Thoracic aorta (tissue), 2 donors: ENCODE data around the gene THAP2. TPM values are rescaled to one million over a fixed set of nuclear protein-coding genes. Genes with fewer than 3 reads are reported as not detected.
"Not testable (repeated sequence)": the region's sequence is repeated elsewhere in the genome, so short reads cannot be mapped to it uniquely, and the experiment has no call there.

Source experiments
- ATAC-seq: fragments of 150-250 bp; one replicate; pipeline ENCODE4 v1.8.0; 2017; ENCODE audit warnings: low read depth; ENCODE audit not compliant: insufficient number of reproducible peaks, low FRiP score
- DNase-seq: peaks from one replicate; pipeline ENCODE4 v3.0.0-alpha.2; 2020; ENCODE audit warnings: low spot score
- H3K27ac ChIP-seq, 2 donors: fragments of 200-600 bp; sonication (generic); 1 replicate in 1 of 2; 2 replicates in 1 of 2; pipeline ENCODE4 v1.5.1; 2016; ENCODE audit warnings: mild to moderate bottlenecking in 2 of 2, moderate library complexity in 2 of 2
- H3K27me3 ChIP-seq: fragments of 200-600 bp; sonication (generic); replicated peaks from 2 replicates; pipeline ENCODE4 v1.6.0; 2016; ENCODE audit warnings: mild to moderate bottlenecking; ENCODE audit not compliant: insufficient read depth
- H3K36me3 ChIP-seq: fragments of 200-600 bp; sonication (generic); one replicate; pipeline ENCODE4 v1.5.1; 2016
- H3K4me1 ChIP-seq, 2 donors: fragments of 200-600 bp; sonication (generic); 1 replicate in 1 of 2; 2 replicates in 1 of 2; pipeline versions ENCODE4 v1.5.1 to v1.6.0; 2016; ENCODE audit warnings: low read depth in 2 of 2, mild to moderate bottlenecking in 1 of 2; ENCODE audit not compliant: control insufficient read depth in 1 of 2
- H3K4me3 ChIP-seq: fragments of 200-600 bp; sonication (generic); 2 replicates; pipeline ENCODE4 v1.5.1; 2016; ENCODE audit warnings: mild to moderate bottlenecking
- H3K9me3 ChIP-seq: fragments of 200-600 bp; sonication (generic); 2 replicates; pipeline ENCODE4 v1.5.1; 2016
- total RNA-seq, 2 donors: library from RNA; depleted of rRNA; stranded (reverse); fragments of >200 nt; gene quantifications; one replicate each; pipeline versions ENCODE4 v1.1.0 to v1.2.3, GENCODE V29; 2016
- TF ChIP-seq, protein P1 (sequence below): fragments of 200-600 bp; sonication (generic); IDR thresholded peaks from one replicate; pipeline ENCODE4 v1.5.1; 2019; ENCODE audit warnings: antibody characterized with exemption

THAP2 gene
- total RNA-seq, 2 donors from 2014 or later = 0.95 to 5.9 TPM

DNA sequence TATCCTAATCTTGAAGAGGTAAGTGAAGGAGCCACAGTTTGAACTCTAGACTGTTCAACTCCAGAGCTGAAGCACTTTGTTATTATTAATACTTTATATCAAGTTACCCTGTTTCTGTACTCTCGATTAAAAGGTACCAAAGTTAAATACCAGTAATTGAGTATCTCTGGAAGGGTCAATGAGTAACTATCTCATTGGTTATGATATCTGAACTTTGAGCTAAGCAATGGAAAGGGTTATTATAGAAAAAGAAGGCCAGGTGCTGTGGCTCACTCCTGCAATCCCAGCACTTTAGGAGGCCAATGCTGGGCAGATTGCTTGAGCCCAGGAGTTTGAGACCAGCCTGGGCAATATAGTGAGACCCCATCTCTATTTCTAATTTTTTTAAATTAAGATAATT lies 31.7 kb downstream of the THAP2 start:
- ATAC-seq = no peak
- Histone ChIP-seq H3K36me3 (peaks cover 25% of the 10 kb centered on the region), H3K27ac (no peak overlapping the region), H3K9me3 (no peaks in the 10 kb centered on the region), H3K27me3 (no peaks in the 10 kb centered on the region), H3K4me1 (no peaks in the 10 kb centered on the region), H3K4me3 (no peak overlapping the region)
- DNase-seq = no peak
- TF ChIP-seq, protein P1, sequence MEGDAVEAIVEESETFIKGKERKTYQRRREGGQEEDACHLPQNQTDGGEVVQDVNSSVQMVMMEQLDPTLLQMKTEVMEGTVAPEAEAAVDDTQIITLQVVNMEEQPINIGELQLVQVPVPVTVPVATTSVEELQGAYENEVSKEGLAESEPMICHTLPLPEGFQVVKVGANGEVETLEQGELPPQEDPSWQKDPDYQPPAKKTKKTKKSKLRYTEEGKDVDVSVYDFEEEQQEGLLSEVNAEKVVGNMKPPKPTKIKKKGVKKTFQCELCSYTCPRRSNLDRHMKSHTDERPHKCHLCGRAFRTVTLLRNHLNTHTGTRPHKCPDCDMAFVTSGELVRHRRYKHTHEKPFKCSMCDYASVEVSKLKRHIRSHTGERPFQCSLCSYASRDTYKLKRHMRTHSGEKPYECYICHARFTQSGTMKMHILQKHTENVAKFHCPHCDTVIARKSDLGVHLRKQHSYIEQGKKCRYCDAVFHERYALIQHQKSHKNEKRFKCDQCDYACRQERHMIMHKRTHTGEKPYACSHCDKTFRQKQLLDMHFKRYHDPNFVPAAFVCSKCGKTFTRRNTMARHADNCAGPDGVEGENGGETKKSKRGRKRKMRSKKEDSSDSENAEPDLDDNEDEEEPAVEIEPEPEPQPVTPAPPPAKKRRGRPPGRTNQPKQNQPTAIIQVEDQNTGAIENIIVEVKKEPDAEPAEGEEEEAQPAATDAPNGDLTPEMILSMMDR = no peak

DNA sequence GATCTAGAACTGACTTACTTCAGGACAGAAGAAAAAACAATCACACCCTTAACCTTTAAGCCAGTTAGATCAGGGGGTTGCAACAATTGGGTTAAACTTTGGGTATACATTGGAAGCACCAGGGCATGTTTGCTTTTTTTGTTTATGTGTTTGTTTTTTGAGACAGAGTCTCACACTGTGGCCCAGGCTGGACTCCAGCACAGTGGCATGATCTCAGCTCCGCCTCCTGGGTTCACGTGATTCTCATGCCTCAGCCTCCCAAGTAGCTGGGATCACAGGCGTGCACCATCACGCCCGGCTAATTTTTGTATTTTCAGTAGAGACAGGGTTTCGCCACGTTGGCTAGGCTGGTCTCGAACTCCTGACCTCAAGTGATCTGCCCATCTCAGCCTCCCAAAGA lies 38.1 kb downstream of the THAP2 start:
- not testable (repeated sequence) for H3K4me3 ChIP-seq, H3K27me3 ChIP-seq, ATAC-seq, H3K9me3 ChIP-seq, H3K4me1 ChIP-seq, H3K27ac ChIP-seq, DNase-seq
- H3K36me3 ChIP-seq = peaks cover 28% of the 10 kb centered on the region

- no peaks in the 10 kb centered on the region for H3K4me1 ChIP-seq
- no peaks in the 10 kb centered on the region for H3K27me3 ChIP-seq
- TF ChIP-seq, protein P1 = no peak
- H3K4me3 ChIP-seq = no peak overlapping the region
- H3K27ac ChIP-seq = no peak overlapping the region
- no peaks in the 10 kb centered on the region for H3K9me3 ChIP-seq
- H3K36me3 ChIP-seq = peaks cover 24% of the 10 kb centered on the region
- DNase-seq = no peak
- no peak for ATAC-seq
These were observed 38.5 kb downstream of the THAP2 start for GRCh38 chr12:71702590-71702989.

- H3K36me3 ChIP-seq = peaks cover 21% of the 10 kb centered on the region
These were observed 39.1 kb downstream of the THAP2 start for GRCh38 chr12:71703206-71703605.

DNA sequence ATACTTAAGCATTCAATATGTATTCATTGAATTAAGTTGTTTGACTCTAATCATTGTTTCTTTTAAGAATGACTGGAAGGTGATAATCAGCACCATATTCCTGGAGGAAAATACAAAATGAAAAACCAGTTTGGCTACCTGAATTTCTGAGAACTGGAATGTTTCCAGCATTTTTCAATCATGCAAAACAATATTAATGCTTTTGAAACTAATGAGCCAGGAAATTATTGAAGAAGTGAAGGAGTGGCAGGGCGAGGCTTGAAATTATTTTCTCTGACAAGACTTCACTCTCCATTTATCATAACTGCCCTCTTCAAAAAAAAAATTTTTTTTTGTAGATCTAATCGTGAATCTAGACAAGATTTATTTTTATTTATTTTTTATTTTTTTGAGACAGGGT lies 40.8 kb downstream of the THAP2 start:
- no peaks in the 10 kb centered on the region for H3K27me3 ChIP-seq
- TF ChIP-seq, protein P1 = no peak
- H3K4me1 ChIP-seq = no peaks in the 10 kb centered on the region
- ATAC-seq (no peak), DNase-seq (no peak)
- H3K4me3 ChIP-seq = no peak overlapping the region
- no peaks in the 10 kb centered on the region for H3K9me3 ChIP-seq
- no peak overlapping the region for H3K27ac ChIP-seq
- peaks cover 9% of the 10 kb centered on the region for H3K36me3 ChIP-seq

More at GRCh38 chr12:71703206-71703605, 39.1 kb downstream of the THAP2 start:
- Histone ChIP-seq H3K4me1 (no peaks in the 10 kb centered on the region), H3K27ac (no peak overlapping the region), H3K27me3 (no peaks in the 10 kb centered on the region), H3K9me3 (no peaks in the 10 kb centered on the region), H3K4me3 (no peak overlapping the region)
- DNase-seq = no peak
- TF ChIP-seq, protein P1 = no peak
- no peak for ATAC-seq

GRCh38 chr12:71708658-71709057 lies 44.6 kb downstream of the THAP2 start:
- H3K9me3 ChIP-seq = no peaks in the 10 kb centered on the region
- DNase-seq (no peak), ATAC-seq (no peak)
- H3K27me3 ChIP-seq = no peaks in the 10 kb centered on the region
- no peaks in the 10 kb centered on the region for H3K36me3 ChIP-seq
- TF ChIP-seq, protein P1 = no peak
- no peak overlapping the region for H3K4me3 ChIP-seq
- H3K27ac ChIP-seq = no peak overlapping the region
- H3K4me1 ChIP-seq = no peaks in the 10 kb centered on the region
